ENCODE measurements around the gene KIAA0825. TPM values are rescaled to one million over a fixed set of nuclear protein-coding genes. Genes with fewer than 3 reads are reported as not detected.

KIAA0825 gene
- polyA plus RNA-seq, 1 of the 3 experiments (the other 2 are of a cell fraction): 0.61 TPM

DNA sequence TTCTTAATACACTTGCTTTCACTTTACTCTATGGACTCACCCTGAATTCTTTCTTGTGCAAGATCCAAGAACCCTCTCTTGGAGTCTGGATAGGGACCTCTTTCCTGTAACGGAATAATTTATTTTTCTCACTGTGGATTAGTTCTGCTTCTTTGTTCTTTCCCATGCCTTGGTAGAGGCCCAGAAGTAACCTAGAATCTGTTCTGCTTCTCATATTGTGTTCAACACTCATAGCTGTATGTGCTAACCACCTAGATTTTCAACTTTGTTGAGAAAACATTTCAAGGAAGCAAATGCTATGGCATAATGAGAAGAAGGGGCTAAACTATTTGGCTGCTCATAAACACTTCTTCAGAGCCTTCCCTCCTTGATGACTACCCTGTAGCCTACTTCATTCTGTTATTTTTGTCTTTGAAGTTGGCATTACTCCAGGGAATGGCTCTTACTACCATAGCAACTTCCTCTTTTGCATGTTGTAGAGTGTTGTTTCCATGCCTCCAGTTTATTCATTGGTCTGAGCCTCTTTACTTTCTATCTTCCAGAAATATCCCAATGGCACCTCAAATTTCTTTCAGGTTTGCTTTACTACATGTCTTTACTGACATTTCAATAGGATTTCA is 74.3 kb downstream of the KIAA0825 start:
- H3K27me3 ChIP-seq (ENCODE audit: insufficient read depth): no peaks in the 10 kb centered on the region
- H3K27ac ChIP-seq (ENCODE audit: low read depth in 2 of 2, low read length in 1 of 2): no peak overlapping the region
- peaks cover 17% of the 10 kb centered on the region for H3K9me3 ChIP-seq
- no peak overlapping the region for H3K9ac ChIP-seq
- no peak overlapping the region for H3K4me3 ChIP-seq (ENCODE audit: low read depth in 2 of 2, low read length in 1 of 2)
- no peaks in the 10 kb centered on the region for H3K9me2 ChIP-seq
- H3K79me2 ChIP-seq (ENCODE audit: insufficient read depth): no peaks in the 10 kb centered on the region
- no peaks in the 10 kb centered on the region for H3K4me1 ChIP-seq (ENCODE audit: control insufficient read depth in 1 of 2, insufficient read depth in 2 of 2, low read depth in 1 of 2, low read length in 1 of 2)
- POLR2A ChIA-PET: no interaction called here
- CTCF ChIA-PET: no interaction called here
- no peak overlapping the region for H2AFZ ChIP-seq (ENCODE audit: low read depth)
- no peaks in the 10 kb centered on the region for H3K36me3 ChIP-seq (replicated peaks in 1 of 2; ENCODE audit: control insufficient read depth in 1 of 2, insufficient read depth in 2 of 2, low read length in 1 of 2)
- WGBS (ENCODE audit: low lambda C conversion rate): 76% methylated on average over 1 of the region's 1 CpG
- TF ChIP-seq, protein P1, sequence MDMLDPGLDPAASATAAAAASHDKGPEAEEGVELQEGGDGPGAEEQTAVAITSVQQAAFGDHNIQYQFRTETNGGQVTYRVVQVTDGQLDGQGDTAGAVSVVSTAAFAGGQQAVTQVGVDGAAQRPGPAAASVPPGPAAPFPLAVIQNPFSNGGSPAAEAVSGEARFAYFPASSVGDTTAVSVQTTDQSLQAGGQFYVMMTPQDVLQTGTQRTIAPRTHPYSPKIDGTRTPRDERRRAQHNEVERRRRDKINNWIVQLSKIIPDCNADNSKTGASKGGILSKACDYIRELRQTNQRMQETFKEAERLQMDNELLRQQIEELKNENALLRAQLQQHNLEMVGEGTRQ (IDR thresholded peaks at IDR 0.05; ENCODE audit: borderline replicate concordance, low read depth, low read length): no peak
- TF ChIP-seq, protein P2, sequence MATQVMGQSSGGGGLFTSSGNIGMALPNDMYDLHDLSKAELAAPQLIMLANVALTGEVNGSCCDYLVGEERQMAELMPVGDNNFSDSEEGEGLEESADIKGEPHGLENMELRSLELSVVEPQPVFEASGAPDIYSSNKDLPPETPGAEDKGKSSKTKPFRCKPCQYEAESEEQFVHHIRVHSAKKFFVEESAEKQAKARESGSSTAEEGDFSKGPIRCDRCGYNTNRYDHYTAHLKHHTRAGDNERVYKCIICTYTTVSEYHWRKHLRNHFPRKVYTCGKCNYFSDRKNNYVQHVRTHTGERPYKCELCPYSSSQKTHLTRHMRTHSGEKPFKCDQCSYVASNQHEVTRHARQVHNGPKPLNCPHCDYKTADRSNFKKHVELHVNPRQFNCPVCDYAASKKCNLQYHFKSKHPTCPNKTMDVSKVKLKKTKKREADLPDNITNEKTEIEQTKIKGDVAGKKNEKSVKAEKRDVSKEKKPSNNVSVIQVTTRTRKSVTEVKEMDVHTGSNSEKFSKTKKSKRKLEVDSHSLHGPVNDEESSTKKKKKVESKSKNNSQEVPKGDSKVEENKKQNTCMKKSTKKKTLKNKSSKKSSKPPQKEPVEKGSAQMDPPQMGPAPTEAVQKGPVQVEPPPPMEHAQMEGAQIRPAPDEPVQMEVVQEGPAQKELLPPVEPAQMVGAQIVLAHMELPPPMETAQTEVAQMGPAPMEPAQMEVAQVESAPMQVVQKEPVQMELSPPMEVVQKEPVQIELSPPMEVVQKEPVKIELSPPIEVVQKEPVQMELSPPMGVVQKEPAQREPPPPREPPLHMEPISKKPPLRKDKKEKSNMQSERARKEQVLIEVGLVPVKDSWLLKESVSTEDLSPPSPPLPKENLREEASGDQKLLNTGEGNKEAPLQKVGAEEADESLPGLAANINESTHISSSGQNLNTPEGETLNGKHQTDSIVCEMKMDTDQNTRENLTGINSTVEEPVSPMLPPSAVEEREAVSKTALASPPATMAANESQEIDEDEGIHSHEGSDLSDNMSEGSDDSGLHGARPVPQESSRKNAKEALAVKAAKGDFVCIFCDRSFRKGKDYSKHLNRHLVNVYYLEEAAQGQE (IDR thresholded peaks at IDR 0.05; ENCODE audit: low read depth, low read length): no peak
- no peak for TF ChIP-seq RCOR1 (IDR thresholded peaks at IDR 0.05; ENCODE audit: low read length)
- TF ChIP-seq, protein P3, sequence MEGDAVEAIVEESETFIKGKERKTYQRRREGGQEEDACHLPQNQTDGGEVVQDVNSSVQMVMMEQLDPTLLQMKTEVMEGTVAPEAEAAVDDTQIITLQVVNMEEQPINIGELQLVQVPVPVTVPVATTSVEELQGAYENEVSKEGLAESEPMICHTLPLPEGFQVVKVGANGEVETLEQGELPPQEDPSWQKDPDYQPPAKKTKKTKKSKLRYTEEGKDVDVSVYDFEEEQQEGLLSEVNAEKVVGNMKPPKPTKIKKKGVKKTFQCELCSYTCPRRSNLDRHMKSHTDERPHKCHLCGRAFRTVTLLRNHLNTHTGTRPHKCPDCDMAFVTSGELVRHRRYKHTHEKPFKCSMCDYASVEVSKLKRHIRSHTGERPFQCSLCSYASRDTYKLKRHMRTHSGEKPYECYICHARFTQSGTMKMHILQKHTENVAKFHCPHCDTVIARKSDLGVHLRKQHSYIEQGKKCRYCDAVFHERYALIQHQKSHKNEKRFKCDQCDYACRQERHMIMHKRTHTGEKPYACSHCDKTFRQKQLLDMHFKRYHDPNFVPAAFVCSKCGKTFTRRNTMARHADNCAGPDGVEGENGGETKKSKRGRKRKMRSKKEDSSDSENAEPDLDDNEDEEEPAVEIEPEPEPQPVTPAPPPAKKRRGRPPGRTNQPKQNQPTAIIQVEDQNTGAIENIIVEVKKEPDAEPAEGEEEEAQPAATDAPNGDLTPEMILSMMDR (IDR thresholded peaks at IDR 0.05): no peak
- no peak for TF ChIP-seq MEF2A (IDR thresholded peaks at IDR 0.05; ENCODE audit: borderline replicate concordance, low read depth)
- no peak for TF ChIP-seq SIN3A (IDR thresholded peaks at IDR 0.05; ENCODE audit: borderline replicate concordance, low read depth, low read length)
- TF ChIP-seq GATA2 (CRISPR knock-in tag; IDR thresholded peaks at IDR 0.05): no peak
- TF ChIP-seq EP300 (IDR thresholded peaks at IDR 0.05; ENCODE audit: borderline replicate concordance in 1 of 2, low read depth in 1 of 2, low read length in 1 of 2): no peak
- TF ChIP-seq RXRA (IDR thresholded peaks at IDR 0.05; ENCODE audit: borderline replicate concordance, low read depth): no peak
- TF ChIP-seq NRF1 (IDR thresholded peaks at IDR 0.05; ENCODE audit: low read depth, low read length): no peak
- TF ChIP-seq, protein P4, sequence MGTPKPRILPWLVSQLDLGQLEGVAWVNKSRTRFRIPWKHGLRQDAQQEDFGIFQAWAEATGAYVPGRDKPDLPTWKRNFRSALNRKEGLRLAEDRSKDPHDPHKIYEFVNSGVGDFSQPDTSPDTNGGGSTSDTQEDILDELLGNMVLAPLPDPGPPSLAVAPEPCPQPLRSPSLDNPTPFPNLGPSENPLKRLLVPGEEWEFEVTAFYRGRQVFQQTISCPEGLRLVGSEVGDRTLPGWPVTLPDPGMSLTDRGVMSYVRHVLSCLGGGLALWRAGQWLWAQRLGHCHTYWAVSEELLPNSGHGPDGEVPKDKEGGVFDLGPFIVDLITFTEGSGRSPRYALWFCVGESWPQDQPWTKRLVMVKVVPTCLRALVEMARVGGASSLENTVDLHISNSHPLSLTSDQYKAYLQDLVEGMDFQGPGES (IDR thresholded peaks at IDR 0.05; ENCODE audit: low read depth, low read length): no peak
- H3F3A ChIP-seq (replicated peaks; ENCODE audit: insufficient read depth): no peaks in the 10 kb centered on the region
- H4K20me1 ChIP-seq (ENCODE audit: insufficient read depth): no peaks in the 10 kb centered on the region
- DNase-seq: no peak
- no peak overlapping the region for H3K4me2 ChIP-seq
